ENCODE measurements around the gene RAPGEF6.

DNA sequence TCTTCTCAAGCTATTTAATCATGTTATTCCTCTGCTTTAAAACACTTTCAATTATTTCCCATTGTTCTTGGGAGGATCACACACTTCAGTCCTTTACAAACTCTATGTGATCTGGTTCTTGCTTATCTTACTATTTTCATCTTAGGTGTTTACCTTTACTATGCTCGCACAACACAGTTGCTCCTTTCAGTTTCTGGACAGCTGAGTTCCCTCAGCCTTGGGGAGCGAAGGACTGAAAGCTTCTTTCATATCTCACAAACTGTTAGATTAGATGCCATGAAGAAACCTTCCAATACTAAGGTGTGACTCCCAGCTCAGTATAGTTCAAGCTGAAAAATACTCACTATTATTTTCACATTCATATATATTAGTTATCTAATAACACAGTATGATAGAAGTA lies 253.3 kb downstream of the RAPGEF6 start:
- TF ChIP-seq, protein P1, sequence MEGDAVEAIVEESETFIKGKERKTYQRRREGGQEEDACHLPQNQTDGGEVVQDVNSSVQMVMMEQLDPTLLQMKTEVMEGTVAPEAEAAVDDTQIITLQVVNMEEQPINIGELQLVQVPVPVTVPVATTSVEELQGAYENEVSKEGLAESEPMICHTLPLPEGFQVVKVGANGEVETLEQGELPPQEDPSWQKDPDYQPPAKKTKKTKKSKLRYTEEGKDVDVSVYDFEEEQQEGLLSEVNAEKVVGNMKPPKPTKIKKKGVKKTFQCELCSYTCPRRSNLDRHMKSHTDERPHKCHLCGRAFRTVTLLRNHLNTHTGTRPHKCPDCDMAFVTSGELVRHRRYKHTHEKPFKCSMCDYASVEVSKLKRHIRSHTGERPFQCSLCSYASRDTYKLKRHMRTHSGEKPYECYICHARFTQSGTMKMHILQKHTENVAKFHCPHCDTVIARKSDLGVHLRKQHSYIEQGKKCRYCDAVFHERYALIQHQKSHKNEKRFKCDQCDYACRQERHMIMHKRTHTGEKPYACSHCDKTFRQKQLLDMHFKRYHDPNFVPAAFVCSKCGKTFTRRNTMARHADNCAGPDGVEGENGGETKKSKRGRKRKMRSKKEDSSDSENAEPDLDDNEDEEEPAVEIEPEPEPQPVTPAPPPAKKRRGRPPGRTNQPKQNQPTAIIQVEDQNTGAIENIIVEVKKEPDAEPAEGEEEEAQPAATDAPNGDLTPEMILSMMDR (IDR thresholded peaks at IDR 0.05; ENCODE audit: borderline replicate concordance, extremely low read depth, low read length, poor library complexity, severe bottlenecking), result no peak
- TF ChIP-seq EZH2 (IDR thresholded peaks at IDR 0.05; ENCODE audit: borderline replicate concordance, low read depth, low read length, severe bottlenecking), result no peak

Data from DND-41 (cell line).